ENCODE measurements around the gene ARFGAP3. TPM values are rescaled to one million over a fixed set of nuclear protein-coding genes. Genes with fewer than 3 reads are reported as not detected.

The ARFGAP3 gene
- total RNA-seq, 2 donors from 2014 or later: 52.9 to 68.9 TPM

DNA sequence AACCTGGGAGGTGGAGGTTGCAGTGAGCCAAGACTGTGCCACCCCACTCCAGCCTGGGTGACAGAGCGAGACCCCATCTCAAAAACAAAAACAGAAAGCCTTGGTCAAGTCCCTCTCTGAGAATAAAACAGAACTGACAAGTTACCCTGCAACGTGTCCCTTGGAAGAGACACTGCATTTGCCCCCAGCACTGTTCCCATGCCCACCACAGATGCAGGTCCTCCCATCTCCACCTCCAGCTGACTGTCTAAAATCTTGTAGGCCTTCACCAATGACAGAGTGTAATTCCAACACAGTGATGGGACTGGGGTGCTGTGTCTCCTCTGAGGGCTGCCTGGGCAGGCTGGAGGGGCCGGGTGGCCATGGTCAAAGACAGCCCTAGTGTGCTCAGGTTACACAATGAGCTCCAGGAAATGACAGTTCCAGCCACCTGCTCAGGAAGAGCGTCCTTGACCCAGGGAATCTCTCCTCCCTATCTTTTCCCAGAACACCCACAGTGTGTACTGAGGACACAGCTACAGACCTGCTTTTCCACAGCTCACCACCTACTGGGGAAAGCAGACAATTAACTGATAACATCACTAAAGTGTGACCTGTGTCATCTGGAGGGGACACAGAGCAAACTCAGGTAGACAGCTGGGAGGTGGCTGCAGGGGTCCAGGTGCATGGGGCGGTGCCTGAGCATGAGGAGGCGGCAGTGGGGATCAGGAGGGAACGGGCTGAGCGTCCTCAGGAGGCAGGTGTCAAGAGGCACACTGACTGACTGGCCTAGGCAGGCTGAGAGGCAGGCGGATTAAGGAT lies 56.4 kb downstream of the ARFGAP3 start:
- Histone ChIP-seq H3K27ac (no peak overlapping the region), H3K9me3 (no peaks in the 10 kb centered on the region), H3K4me1 (ENCODE audit: control insufficient read depth in 1 of 2, low read depth in 2 of 2) (peaks cover 5 to 14% of the 10 kb centered on the region in 2 donors), H3K27me3 (replicated peaks; ENCODE audit: insufficient read depth) (no peaks in the 10 kb centered on the region), H3K4me3 (no peak overlapping the region), H3K36me3 (peaks cover 48% of the 10 kb centered on the region)
- ATAC-seq (ENCODE audit: insufficient number of reproducible peaks, low FRiP score, low read depth) (no peak), DNase-seq (ENCODE audit: low spot score) (no peak)
- TF ChIP-seq CTCF (IDR thresholded peaks at IDR 0.05): no peak

GRCh38 chr22:42799461-42800405 lies 57.3 kb downstream of the ARFGAP3 start:
- DNase-seq (ENCODE audit: low spot score): no peak
- H3K4me1 ChIP-seq (ENCODE audit: control insufficient read depth in 1 of 2, low read depth in 2 of 2): peaks cover 0 to 4% of the 10 kb centered on the region in 2 donors
- no peak for TF ChIP-seq CTCF (IDR thresholded peaks at IDR 0.05)
- ATAC-seq (ENCODE audit: insufficient number of reproducible peaks, low FRiP score, low read depth): no peak
- H3K27me3 ChIP-seq (replicated peaks; ENCODE audit: insufficient read depth): no peaks in the 10 kb centered on the region
- no peak overlapping the region for H3K27ac ChIP-seq
- H3K36me3 ChIP-seq: peaks cover 52% of the 10 kb centered on the region
- H3K4me3 ChIP-seq: no peak overlapping the region
- H3K9me3 ChIP-seq: no peaks in the 10 kb centered on the region

DNA sequence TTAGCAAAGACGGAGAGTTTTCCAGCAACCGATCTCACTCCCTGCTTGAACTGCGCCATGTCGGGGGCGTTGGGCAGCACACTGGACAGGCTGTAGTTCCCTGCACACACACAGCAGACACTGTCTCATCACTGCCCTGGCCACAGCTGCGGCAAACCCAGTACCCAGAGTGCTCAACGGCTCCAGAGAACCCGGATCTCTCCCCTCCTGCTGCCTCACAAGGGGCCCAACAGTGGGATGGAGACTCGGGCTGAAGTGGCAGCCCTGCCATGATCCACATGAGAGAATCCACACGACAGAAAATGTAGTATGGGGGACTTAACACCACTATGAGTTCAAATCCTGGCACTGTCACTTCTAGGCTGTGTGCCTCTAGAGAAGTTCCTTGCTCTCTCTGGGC lies 58.0 kb downstream of the ARFGAP3 start:
- Histone ChIP-seq H3K27ac (no peak overlapping the region), H3K4me1 (ENCODE audit: control insufficient read depth in 1 of 2, low read depth in 2 of 2) (no peaks in the 10 kb centered on the region), H3K4me3 (no peak overlapping the region), H3K9me3 (no peaks in the 10 kb centered on the region), H3K27me3 (replicated peaks; ENCODE audit: insufficient read depth) (no peaks in the 10 kb centered on the region), H3K36me3 (peaks cover 52% of the 10 kb centered on the region)
- ATAC-seq (ENCODE audit: insufficient number of reproducible peaks, low FRiP score, low read depth): no peak
- no peak for TF ChIP-seq CTCF (IDR thresholded peaks at IDR 0.05)
- DNase-seq (ENCODE audit: low spot score): no peak

DNA sequence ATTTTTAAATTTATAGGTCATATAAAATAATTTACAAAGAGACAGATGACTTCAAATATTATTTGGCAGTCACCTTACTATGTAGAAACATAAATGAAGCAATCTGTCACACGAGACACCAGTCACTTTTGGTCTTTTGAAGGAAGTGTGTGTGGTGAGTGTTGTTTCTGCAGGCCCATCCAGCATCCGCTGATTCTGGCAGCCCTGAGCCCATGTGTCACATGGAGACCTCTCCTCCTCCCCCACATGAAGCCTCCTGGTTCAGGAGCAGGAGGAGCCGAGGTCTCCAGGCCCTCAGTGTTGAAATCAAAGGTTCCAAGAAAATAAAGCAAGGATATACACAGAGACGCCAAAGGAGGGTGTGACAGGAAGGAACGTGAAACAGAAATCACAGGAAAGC lies 60.1 kb downstream of the ARFGAP3 start:
- ATAC-seq (ENCODE audit: insufficient number of reproducible peaks, low FRiP score, low read depth) (no peak), DNase-seq (ENCODE audit: low spot score) (no peak)
- H3K36me3 ChIP-seq: peaks cover 38% of the 10 kb centered on the region
- no peak for TF ChIP-seq CTCF (IDR thresholded peaks at IDR 0.05)
- no peak overlapping the region for H3K4me3 ChIP-seq
- no peaks in the 10 kb centered on the region for H3K9me3 ChIP-seq
- H3K27ac ChIP-seq: no peak overlapping the region
- no peaks in the 10 kb centered on the region for H3K27me3 ChIP-seq (replicated peaks; ENCODE audit: insufficient read depth)
- peaks cover 0 to 6% of the 10 kb centered on the region in 2 donors for H3K4me1 ChIP-seq (ENCODE audit: control insufficient read depth in 1 of 2, low read depth in 2 of 2)

GRCh38 chr22:42796081-42796480 lies 61.0 kb downstream of the ARFGAP3 start:
- H3K27ac ChIP-seq: no peak overlapping the region
- DNase-seq (ENCODE audit: low spot score): no peak
- H3K36me3 ChIP-seq: peaks cover 31% of the 10 kb centered on the region
- no peaks in the 10 kb centered on the region for H3K27me3 ChIP-seq (replicated peaks; ENCODE audit: insufficient read depth)
- no peaks in the 10 kb centered on the region for H3K9me3 ChIP-seq
- ATAC-seq (ENCODE audit: insufficient number of reproducible peaks, low FRiP score, low read depth): no peak
- H3K4me1 ChIP-seq (ENCODE audit: control insufficient read depth in 1 of 2, low read depth in 2 of 2): peaks cover 0 to 14% of the 10 kb centered on the region in 2 donors
- no peak overlapping the region for H3K4me3 ChIP-seq
- TF ChIP-seq CTCF (IDR thresholded peaks at IDR 0.05): no peak
